PC-9 (cell line): Measurements from ENCODE around the gene C5orf15.

Experiments
- CTCF ChIP-seq: fragments of 200-600 bp; sonication (generic); conservative IDR thresholded peaks from 2 replicates; pipeline ENCODE4 v1.6.1; 2017; ENCODE audit warnings: mixed run types, antibody characterized with exemption, mild to moderate bottlenecking, moderate library complexity
- EZH2 ChIP-seq: fragments of 200-600 bp; sonication (generic); IDR thresholded peaks from 2 replicates; pipeline ENCODE4 v1.8.0; 2017; ENCODE audit warnings: antibody characterized with exemption, low read depth

GRCh38 chr5:133919148-133920136 is 49.0 kb downstream of the C5orf15 start:
- TF ChIP-seq EZH2 (no peak), CTCF (no peak)
